H9 (cell line): ENCODE measurements around the gene ABCD3. TPM values are rescaled to one million over a fixed set of nuclear protein-coding genes. Genes with fewer than 3 reads are reported as not detected.

Experiments
- DNase-seq: peaks from one replicate; pipeline ENCODE4 v3.0.0-alpha.2; 2017
- H2AFZ ChIP-seq: one replicate; pipeline ENCODE4 v1.6.1; 2013; ENCODE audit warnings: mild to moderate bottlenecking, low read length, control low read depth, moderate library complexity
- H2AK5ac ChIP-seq: 2 replicates; pipeline ENCODE4 v1.6.1; 2013; ENCODE audit warnings: low read length, control low read depth, mixed read lengths; ENCODE audit not compliant: insufficient read length
- H2BK120ac ChIP-seq: one replicate; pipeline ENCODE4 v1.6.1; 2013; ENCODE audit warnings: low read depth, mild to moderate bottlenecking, low read length, control low read depth, inconsistent platforms; ENCODE audit not compliant: poor library complexity, severe bottlenecking
- H2BK12ac ChIP-seq: 2 replicates; pipeline ENCODE4 v1.6.1; 2013; ENCODE audit warnings: low read length, control low read depth, mixed read lengths, low read depth; ENCODE audit not compliant: insufficient read length
- H2BK15ac ChIP-seq: 2 replicates; pipeline ENCODE4 v1.6.1; 2013; ENCODE audit warnings: low read depth, low read length, control low read depth
- H2BK20ac ChIP-seq: one replicate; pipeline ENCODE4 v1.6.1; 2013; ENCODE audit warnings: low read depth, mild to moderate bottlenecking, low read length, control low read depth, inconsistent platforms; ENCODE audit not compliant: poor library complexity, severe bottlenecking
- H2BK5ac ChIP-seq: 2 replicates; pipeline ENCODE4 v1.6.1; 2013; ENCODE audit warnings: low read length, control low read depth, mixed read lengths; ENCODE audit not compliant: insufficient read length
- H3K14ac ChIP-seq: 2 replicates; pipeline ENCODE4 v1.6.1; 2013; ENCODE audit warnings: low read length, control low read depth; ENCODE audit not compliant: insufficient read depth
- H3K18ac ChIP-seq: 2 replicates; pipeline ENCODE4 v1.6.1; 2013; ENCODE audit warnings: low read depth, mild to moderate bottlenecking, mixed read lengths, low read length, control low read depth; ENCODE audit not compliant: insufficient read length
- H3K23ac ChIP-seq: 2 replicates; pipeline ENCODE4 v1.6.1; 2013; ENCODE audit warnings: low read length, control low read depth, mixed read lengths, low read depth; ENCODE audit not compliant: insufficient read length
- H3K23me2 ChIP-seq: 2 replicates; pipeline ENCODE4 v1.6.1; 2013; ENCODE audit warnings: low read depth, mild to moderate bottlenecking, mixed read lengths, low read length, control low read depth; ENCODE audit not compliant: insufficient read length, poor library complexity, severe bottlenecking
- H3K27ac ChIP-seq: 2 replicates; pipeline ENCODE4 v1.5.1; 2013; ENCODE audit warnings: low read length, control low read depth, mixed read lengths, low read depth; ENCODE audit not compliant: insufficient read length
- H3K27me3 ChIP-seq: 2 replicates; pipeline ENCODE4 v1.6.1; 2013; ENCODE audit warnings: low read length, control low read depth, inconsistent platforms; ENCODE audit not compliant: insufficient read depth
- H3K4ac ChIP-seq: 2 replicates; pipeline ENCODE4 v1.6.1; 2013; ENCODE audit warnings: low read depth, mild to moderate bottlenecking, control low read depth, inconsistent platforms, low read length, moderate library complexity
- H3K4me1 ChIP-seq: 2 replicates; pipeline ENCODE4 v1.6.1; 2013; ENCODE audit warnings: low read length, control low read depth, inconsistent platforms; ENCODE audit not compliant: insufficient read depth
- H3K4me2 ChIP-seq: 2 replicates; pipeline ENCODE4 v1.6.1; 2013; ENCODE audit warnings: low read length, control low read depth, mixed read lengths; ENCODE audit not compliant: insufficient read length, insufficient read depth
- H3K56ac ChIP-seq: 2 replicates; pipeline ENCODE4 v1.6.1; 2013; ENCODE audit warnings: low read depth, mild to moderate bottlenecking, mixed read lengths, low read length, control low read depth; ENCODE audit not compliant: insufficient read length
- H3K79me1 ChIP-seq: 2 replicates; pipeline ENCODE4 v1.6.1; 2013; ENCODE audit warnings: low read depth, mild to moderate bottlenecking, moderate library complexity, low read length, control low read depth, inconsistent platforms; ENCODE audit not compliant: insufficient read depth, poor library complexity, severe bottlenecking
- H3K79me2 ChIP-seq: 2 replicates; pipeline ENCODE4 v1.6.1; 2013; ENCODE audit warnings: low read length, control low read depth, inconsistent platforms; ENCODE audit not compliant: insufficient read depth
- H3K9ac ChIP-seq: 2 replicates; pipeline ENCODE4 v1.6.1; 2013; ENCODE audit warnings: low read length, control low read depth, mixed read lengths; ENCODE audit not compliant: insufficient read length; ENCODE audit errors: extremely low read depth
- H3K9me3 ChIP-seq: one replicate; pipeline ENCODE4 v1.6.1; 2013; ENCODE audit warnings: low read depth, low read length, inconsistent platforms; ENCODE audit not compliant: control insufficient read depth
- H3T11ph ChIP-seq: one replicate; pipeline ENCODE4 v1.6.1; 2013; ENCODE audit warnings: mild to moderate bottlenecking, low read length, control low read depth, inconsistent platforms
- H4K20me1 ChIP-seq: one replicate; pipeline ENCODE4 v1.6.1; 2013; ENCODE audit not compliant: control insufficient read depth, insufficient read length, insufficient read depth
- H4K5ac ChIP-seq: 2 replicates; pipeline ENCODE4 v1.6.1; 2013; ENCODE audit warnings: low read depth, mild to moderate bottlenecking, mixed read lengths, low read length, control low read depth; ENCODE audit not compliant: insufficient read length
- H4K8ac ChIP-seq: replicated peaks from 2 replicates; pipeline ENCODE4 v1.6.1; 2013; ENCODE audit warnings: low read length, control low read depth, mixed read lengths, low read depth; ENCODE audit not compliant: insufficient read length
- H4K91ac ChIP-seq: 2 replicates; pipeline ENCODE4 v1.6.1; 2013; ENCODE audit warnings: low read depth, mild to moderate bottlenecking, moderate library complexity, mixed read lengths, low read length, control low read depth; ENCODE audit not compliant: insufficient read length
- H3K27ac Mint-ChIP-seq, 3 experiments: 2 replicates in 2 of 3; 3 replicates in 1 of 3; pipeline ENCODE4 v1.8.0; 2020 to 2021; ENCODE audit warnings: mixed read lengths in 3 of 3, mild to moderate bottlenecking in 1 of 3, moderate library complexity in 1 of 3
- H3K27me3 Mint-ChIP-seq: 2 replicates; pipeline ENCODE4 v1.8.0; 2021; ENCODE audit warnings: low read depth, mild to moderate bottlenecking, moderate library complexity, mixed read lengths
- H3K36me3 Mint-ChIP-seq, 3 experiments: 2 replicates in 2 of 3; 3 replicates in 1 of 3; pipeline ENCODE4 v1.8.0; 2020 to 2021; ENCODE audit warnings: low read depth in 3 of 3, mixed read lengths in 3 of 3; ENCODE audit not compliant: insufficient read depth in 1 of 3
- H3K4me1 Mint-ChIP-seq, 2 experiments: 2 replicates each; pipeline ENCODE4 v1.8.0; 2020; ENCODE audit warnings: mixed read lengths in 2 of 2
- H3K4me3 Mint-ChIP-seq, 2 experiments: 2 replicates in 1 of 2; 3 replicates in 1 of 2; pipeline ENCODE4 v1.8.0; 2020 to 2021; ENCODE audit warnings: mild to moderate bottlenecking in 2 of 2, mixed read lengths in 2 of 2, moderate library complexity in 1 of 2
- H3K9me3 Mint-ChIP-seq, 2 experiments: 2 replicates in 1 of 2; 3 replicates in 1 of 2; pipeline ENCODE4 v1.8.0; 2020; ENCODE audit warnings: mild to moderate bottlenecking in 2 of 2, mixed read lengths in 2 of 2, moderate library complexity in 1 of 2
- WGBS: extraction: QIAGEN DNeasy Blood & Tissue Kit; methylation state at CpG from one replicate; pipeline ENCODE4 v1.1.7; 2013; ENCODE audit warnings: missing lambda C conversion rate, low lambda C conversion rate, mixed read lengths; ENCODE audit not compliant: insufficient read length; ENCODE audit errors: extremely low coverage; 5-methylcytosine and 5-hydroxymethylcytosine counted together
- total RNA-seq: library from RNA; stranded (reverse); gene quantifications from 2 replicates; pipeline ENCODE4 v1.2.1, GENCODE V29; 2021
- TF ChIP-seq, protein P1 (sequence below): fragments of 200-600 bp; sonication (generic); conservative IDR thresholded peaks from 3 replicates; pipeline ENCODE4 v1.8.0; 2021; ENCODE audit warnings: antibody characterized with exemption, mild to moderate bottlenecking

The ABCD3 gene
- total RNA-seq, 1 experiment from 2014 or later, result 32.0 TPM

- no peaks in the 10 kb centered on the region for H4K20me1 ChIP-seq
- H2AFZ ChIP-seq, result peak overlapping the region; percentile 76
- peak overlapping the region; percentile 12 for H3K18ac ChIP-seq
- no peak overlapping the region for H4K91ac ChIP-seq
- no peak overlapping the region for H2BK20ac ChIP-seq
- Mint-ChIP-seq H3K27me3 (peaks cover 5% of the 10 kb centered on the region), H3K27ac (no peak overlapping the region), H3K4me3 (no peak overlapping the region), H3K9me3 (no peaks in the 10 kb centered on the region), H3K4me1 (peaks cover 17 to 26% of the 10 kb centered on the region in 2 experiments), H3K36me3 (no peaks in the 10 kb centered on the region)
- no peaks in the 10 kb centered on the region for H3K79me1 ChIP-seq
- DNase-seq, result no peak
- TF ChIP-seq, protein P1, sequence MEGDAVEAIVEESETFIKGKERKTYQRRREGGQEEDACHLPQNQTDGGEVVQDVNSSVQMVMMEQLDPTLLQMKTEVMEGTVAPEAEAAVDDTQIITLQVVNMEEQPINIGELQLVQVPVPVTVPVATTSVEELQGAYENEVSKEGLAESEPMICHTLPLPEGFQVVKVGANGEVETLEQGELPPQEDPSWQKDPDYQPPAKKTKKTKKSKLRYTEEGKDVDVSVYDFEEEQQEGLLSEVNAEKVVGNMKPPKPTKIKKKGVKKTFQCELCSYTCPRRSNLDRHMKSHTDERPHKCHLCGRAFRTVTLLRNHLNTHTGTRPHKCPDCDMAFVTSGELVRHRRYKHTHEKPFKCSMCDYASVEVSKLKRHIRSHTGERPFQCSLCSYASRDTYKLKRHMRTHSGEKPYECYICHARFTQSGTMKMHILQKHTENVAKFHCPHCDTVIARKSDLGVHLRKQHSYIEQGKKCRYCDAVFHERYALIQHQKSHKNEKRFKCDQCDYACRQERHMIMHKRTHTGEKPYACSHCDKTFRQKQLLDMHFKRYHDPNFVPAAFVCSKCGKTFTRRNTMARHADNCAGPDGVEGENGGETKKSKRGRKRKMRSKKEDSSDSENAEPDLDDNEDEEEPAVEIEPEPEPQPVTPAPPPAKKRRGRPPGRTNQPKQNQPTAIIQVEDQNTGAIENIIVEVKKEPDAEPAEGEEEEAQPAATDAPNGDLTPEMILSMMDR, result no peak
- H3K27me3 ChIP-seq, result no peaks in the 10 kb centered on the region
- H3K4me1 ChIP-seq, result peaks cover 2% of the 10 kb centered on the region; the same call in 1 of the 2 replicates
- no peak overlapping the region for H3K4ac ChIP-seq
- no peak overlapping the region for H3K27ac ChIP-seq
- no peak overlapping the region for H2BK12ac ChIP-seq
- H2BK120ac ChIP-seq, result no peak overlapping the region
- peak overlapping the region; percentile 61; the same call in 1 of the 2 replicates for H3K14ac ChIP-seq
- WGBS, result no CpG with 5 or more reads among the region's 9 CpGs
- H3K23me2 ChIP-seq, result peaks cover 13% of the 10 kb centered on the region
- H2AK5ac ChIP-seq, result no peak overlapping the region
- H4K8ac ChIP-seq, result no peak overlapping the region
- H2BK15ac ChIP-seq, result no peak overlapping the region
- H3K4me2 ChIP-seq, result peak overlapping the region; percentile 85
- H4K5ac ChIP-seq, result no peak overlapping the region
- H3K9me3 ChIP-seq, result no peaks in the 10 kb centered on the region
- no peak overlapping the region for H3K23ac ChIP-seq
- H3K79me2 ChIP-seq, result peaks cover 1% of the 10 kb centered on the region; the same call in 1 of the 2 replicates
- no peak overlapping the region for H3K56ac ChIP-seq
- H2BK5ac ChIP-seq, result no peak overlapping the region
- H3K9ac ChIP-seq, result peak overlapping the region; percentile 78
- no peak overlapping the region for H3T11ph ChIP-seq
Observed at GRCh38 chr1:94417728-94417977, 536 bp upstream of the ABCD3 start.
